ENCODE results near the gene ZNF740.
A peak's percentile ranks its signal among the peaks of the same experiment; 100 is the strongest.
"Not testable (repeated sequence)": the region's sequence is repeated elsewhere in the genome, so short reads cannot be mapped to it uniquely, and the experiment has no call there.

The ZNF740 gene, protein sequence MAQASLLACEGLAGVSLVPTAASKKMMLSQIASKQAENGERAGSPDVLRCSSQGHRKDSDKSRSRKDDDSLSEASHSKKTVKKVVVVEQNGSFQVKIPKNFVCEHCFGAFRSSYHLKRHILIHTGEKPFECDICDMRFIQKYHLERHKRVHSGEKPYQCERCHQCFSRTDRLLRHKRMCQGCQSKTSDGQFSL

GRCh38 chr12:53180220-53180930, at the start of gene ZNF740, which contains the start of gene CSAD:
ZNF740 (plus strand) TSS chr12:53180722; CDS start chr12:53181984, 1,262 bp downstream.
CSAD (minus strand) TSS chr12:53180925; CDS start chr12:53173470, 7,455 bp downstream.
- DNase-seq, result peak; percentile 97

- no peak for DNase-seq
These were observed 48.7 kb upstream of the ZNF740 start for GRCh38 chr12:53131844-53132243.

GRCh38 chr12:53133722-53134121, 46.8 kb upstream of the ZNF740 start:
- DNase-seq, result no peak

DNA sequence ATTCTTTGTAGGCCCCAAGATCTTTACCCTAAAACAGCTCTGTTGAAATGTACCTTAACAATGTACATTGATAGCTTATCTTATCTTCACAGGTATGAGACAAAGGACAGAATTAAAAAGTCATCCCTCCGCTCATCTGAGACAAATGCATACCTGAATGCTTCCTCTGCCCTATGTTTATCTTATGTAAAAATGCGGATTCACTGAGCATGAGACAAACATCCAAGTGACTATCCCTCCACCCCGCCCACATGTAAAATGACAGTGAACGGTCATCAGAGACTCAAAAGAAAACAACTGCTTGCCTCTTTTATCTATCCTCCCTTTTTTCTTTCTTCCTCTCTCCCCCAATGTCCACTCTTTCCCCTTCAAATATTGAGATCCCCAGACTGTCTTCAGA, 37.2 kb upstream of the ZNF740 start:
- DNase-seq, result no peak

GRCh38 chr12:53145383-53146260, 34.9 kb upstream of the ZNF740 start:
- no peak for DNase-seq

GRCh38 chr12:53147181-53147580, 33.3 kb upstream of the ZNF740 start:
- DNase-seq, result no peak

GRCh38 chr12:53147653-53148052, 32.9 kb upstream of the ZNF740 start:
- DNase-seq, result no peak

- DNase-seq, result no peak
These were observed 29.5 kb upstream of the ZNF740 start for GRCh38 chr12:53151039-53151438.

DNA sequence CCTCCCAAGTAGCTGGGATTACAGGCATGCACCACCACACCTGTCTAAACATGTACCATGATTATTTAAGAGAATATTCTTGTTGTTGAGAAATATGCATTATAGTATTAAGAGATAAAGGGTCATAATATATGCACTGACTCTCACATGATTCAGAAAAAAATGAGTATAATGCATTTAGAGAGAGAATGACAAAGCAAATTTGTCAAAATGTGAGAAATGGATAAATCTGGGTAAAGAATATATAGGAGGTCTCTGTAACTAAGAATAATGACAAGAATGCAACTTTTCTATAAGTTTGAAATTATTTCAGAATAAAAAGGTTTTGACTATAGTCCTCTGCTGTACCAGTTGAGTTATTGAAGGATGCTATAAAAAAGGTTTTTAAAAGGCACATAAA, 28.1 kb upstream of the ZNF740 start:
- DNase-seq, result no peak

DNA sequence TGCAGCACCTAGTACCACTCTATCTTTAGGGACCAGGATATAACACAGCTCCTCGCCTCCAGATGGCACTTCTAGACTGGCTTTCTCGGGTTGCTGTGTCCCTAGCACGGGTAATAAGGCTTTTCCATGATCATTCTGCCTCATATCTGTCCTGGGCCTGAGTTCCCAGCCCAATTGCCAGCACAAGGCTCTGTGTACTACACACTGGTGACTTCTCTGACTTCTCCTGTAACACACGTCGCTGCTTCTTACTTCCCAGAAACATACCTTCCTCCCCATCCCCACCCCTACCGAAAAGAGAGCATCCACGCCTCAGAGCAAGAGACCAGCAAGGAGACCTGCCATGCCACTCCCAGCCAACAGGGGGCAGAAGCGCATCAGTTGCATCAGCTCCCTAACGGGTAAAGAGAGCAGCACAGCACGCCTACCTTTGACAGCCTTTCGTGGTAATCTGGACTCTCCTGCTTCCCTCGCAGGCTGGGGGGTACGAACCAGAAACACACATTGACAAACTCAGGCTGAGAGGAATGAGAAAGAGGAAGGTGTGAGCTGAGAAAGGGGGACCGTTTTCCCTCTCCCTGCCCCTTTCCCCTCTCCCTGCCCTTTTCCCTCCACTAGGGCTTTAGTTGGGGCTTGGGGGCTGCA, 21.2 kb upstream of the ZNF740 start:
- peak; percentile 83 for DNase-seq

- no peak for DNase-seq
These were observed 20.5 kb upstream of the ZNF740 start for GRCh38 chr12:53160000-53160399.

- DNase-seq, result no peak
These were observed 19.8 kb upstream of the ZNF740 start for GRCh38 chr12:53160673-53161072.

DNA sequence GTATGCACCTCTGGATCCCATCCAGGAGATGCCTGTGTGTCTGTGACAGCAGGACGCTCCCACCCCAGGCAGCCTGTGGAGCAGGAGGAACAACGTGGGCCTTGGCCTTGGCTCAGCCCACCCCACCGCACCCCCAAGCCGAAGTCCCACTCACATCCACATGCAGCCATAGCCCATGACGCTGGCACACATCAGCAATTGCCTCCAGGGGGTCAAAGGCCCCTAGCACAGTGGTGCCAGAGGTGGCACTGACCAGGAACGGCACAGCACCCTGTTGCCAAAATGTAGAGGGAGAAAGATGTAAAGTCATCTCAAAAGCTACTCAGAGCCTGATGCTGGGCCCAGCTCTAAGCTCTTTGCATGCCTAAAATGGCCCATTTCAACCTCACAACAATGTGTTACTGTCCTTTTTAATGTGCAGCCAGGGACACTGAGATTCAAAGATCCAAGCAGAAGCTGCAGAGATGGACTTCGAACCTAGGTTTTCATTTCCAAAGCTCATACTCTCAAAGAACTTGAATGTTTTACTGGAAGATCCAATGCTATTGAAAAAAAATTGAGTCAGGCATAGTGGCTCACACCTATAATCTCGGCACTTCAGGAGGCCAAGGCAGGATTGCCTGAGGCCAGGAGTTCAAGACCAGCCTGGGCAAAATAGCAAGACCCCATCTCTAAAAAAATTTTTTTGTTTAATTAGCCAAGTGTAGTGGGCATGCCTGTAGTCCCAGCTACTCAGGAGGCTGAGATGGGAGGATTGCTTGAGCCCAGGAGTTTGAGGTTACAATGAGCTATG, 19.2 kb upstream of the ZNF740 start:
- DNase-seq, result no peak

GRCh38 chr12:53163008-53163407, 17.5 kb upstream of the ZNF740 start:
- DNase-seq, result not testable (repeated sequence)

DNA sequence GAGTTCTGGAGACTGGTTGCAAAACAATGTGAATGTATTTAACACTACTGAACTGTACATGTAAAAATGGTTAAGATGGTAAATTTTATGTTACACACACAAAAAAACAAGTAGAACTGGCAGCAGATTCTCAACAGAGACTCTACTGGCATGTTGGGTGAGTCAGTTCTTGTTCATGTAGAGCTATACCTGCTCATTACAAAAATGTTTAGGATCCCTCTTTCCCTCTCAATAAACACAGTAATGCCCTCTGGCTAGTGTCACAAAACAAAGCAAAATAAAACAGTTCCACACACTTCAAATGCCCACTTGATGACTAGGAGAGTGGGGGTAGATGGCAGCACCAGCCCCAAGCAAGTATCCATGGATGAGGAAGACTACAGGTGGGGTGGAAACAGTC, 13.7 kb upstream of the ZNF740 start:
- DNase-seq, result no peak

DNA sequence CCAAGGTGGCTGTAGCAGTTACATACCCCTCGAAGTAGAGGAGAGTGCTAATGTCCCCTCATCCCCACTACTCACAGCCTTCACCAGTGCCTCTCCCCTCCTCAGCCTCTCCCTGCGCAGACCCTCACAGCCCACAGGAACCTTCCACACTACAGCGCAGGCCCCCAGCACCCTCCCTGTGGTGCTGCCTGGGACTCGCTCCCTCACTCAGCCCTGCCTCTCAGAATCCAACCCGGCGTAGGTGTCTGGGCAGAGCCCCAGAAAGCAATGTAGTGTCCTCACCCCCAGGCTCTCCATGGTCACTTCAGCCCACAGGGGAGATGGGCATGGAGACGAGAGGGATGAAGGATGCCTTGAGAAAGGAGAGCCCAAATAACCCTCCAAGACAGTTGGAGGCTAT, 10.9 kb upstream of the ZNF740 start:
- DNase-seq, result no peak

- DNase-seq, result no peak
These were observed 10.3 kb upstream of the ZNF740 start for GRCh38 chr12:53170215-53170614.

DNA sequence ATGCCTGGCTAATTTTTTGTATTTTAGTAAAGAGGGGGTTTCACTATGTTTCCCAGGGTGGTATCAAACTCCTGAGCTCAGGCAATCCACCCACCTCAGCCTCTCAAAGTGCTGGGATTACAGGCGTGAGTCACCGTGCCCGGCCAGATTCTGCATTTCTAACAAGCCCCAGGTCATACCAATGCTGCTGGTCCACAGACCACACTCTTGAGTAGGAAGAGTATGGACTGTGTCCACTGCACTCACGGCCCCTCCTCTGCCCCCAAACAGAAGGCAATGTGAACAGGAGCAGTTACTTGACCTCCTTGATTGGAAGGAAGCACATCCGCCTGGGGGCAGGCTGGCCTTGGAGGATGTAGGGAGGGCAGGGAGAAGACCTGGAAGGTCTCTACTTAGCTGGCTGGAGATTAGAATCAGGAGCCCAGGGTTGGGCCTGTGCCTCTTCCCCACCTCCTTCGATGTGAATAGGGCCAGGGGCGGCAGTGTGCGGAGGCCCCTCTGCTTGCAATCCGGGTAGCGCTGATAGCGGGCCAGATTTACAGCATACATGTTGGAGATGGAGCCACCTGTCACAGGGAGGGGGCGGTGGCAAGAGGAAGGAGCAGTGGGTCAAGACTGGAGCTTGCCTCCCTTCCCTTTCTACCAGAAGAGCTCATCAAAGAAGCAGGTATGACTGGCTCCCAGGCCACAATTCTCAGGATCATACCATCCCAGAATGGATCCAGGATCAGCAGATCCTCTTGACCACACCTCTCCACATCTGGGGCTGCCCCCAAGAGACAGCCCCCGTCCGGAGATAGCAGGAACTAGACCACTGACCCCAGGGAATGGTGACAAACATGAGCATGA, 9.4 kb upstream of the ZNF740 start:
- no peak for DNase-seq

DNA sequence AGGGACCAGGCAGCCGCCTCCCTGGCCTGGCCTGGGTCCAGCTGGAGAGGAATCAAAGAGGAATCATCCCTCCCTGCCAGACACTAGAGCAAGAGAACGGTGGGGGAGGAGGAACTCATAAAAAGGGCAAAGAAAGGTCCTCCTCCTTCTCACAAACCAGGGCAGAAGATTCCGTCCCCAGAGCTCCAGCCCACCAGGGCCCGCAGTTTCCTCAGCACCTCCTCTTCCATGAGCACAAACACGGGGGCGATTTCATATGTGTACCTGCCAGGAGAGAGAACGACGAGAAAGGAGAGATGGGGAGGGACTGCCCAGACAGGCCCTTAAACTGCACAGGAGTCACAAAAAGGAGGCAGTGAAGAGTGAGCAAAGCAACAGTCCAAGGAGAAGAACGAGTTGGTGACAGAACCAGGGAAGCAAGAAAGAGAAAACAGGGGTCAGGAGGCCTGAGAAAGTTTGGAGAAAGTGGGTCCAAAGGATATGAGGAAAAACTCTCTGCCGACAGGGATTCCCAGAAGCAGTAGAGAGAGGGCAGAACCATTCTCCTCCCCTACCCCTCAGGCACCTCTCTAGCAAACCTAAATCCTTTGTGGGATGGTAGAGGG, 8.7 kb upstream of the ZNF740 start:
- no peak for DNase-seq

DNA sequence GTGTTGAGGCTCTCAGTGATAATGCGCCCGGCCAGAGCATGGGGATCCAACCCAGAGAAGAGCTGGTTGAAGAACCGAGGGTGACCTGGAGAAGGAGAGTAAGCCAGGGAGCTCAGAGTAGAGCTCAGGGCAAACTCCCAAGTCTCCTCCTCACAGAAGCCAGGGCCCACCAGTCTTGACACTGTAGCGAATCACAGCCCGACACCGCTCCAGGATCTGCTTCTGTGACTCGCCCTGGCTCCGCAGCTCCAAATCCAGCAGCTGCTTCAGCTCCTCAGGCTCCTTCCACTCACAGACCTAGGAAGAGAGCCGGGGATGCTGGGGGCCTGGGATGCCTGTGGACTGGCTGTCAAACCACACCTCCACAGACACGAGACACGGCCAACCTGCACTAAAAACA, 8.2 kb upstream of the ZNF740 start:
- DNase-seq, result no peak

All from activated CD4-positive, alpha-beta T cell treated with anti-CD3 and anti-CD28 coated beads for 1 hour (primary cell).